Thyroid gland (tissue), 4 donors: Measurements from ENCODE around the gene C19orf25. TPM values are rescaled to one million over a fixed set of nuclear protein-coding genes. Genes with fewer than 3 reads are reported as not detected.
"Not testable (repeated sequence)": the region's sequence is repeated elsewhere in the genome, so short reads cannot be mapped to it uniquely, and the experiment has no call there.

Experiments
- DNase-seq, 2 donors: peaks; one replicate each; pipeline ENCODE4 v3.0.0-alpha.2; 2019
- H3K27ac ChIP-seq, 3 donors: fragments of 200-600 bp; sonication (generic); 1 replicate in 2 of 3; 2 replicates in 1 of 3; pipeline ENCODE4 v1.5.1; 2016 to 2019; ENCODE audit warnings: mild to moderate bottlenecking in 1 of 3, moderate library complexity in 1 of 3
- H3K27me3 ChIP-seq: fragments of 200-600 bp; sonication (generic); one replicate; pipeline ENCODE4 v1.5.1; 2019
- H3K36me3 ChIP-seq, 2 donors: fragments of 200-600 bp; sonication (generic); one replicate each; pipeline ENCODE4 v1.5.1; 2016 to 2019
- H3K4me1 ChIP-seq, 2 donors: fragments of 200-600 bp; sonication (generic); one replicate each; pipeline ENCODE4 v1.5.1; 2017 to 2019
- H3K4me3 ChIP-seq, 3 donors: fragments of 200-600 bp; sonication (generic); replicated peaks in 1 of 3; 1 replicate in 2 of 3; 2 replicates in 1 of 3; pipeline ENCODE4 v1.5.1; 2016; ENCODE audit warnings: mild to moderate bottlenecking in 1 of 3
- H3K9me3 ChIP-seq: fragments of 200-600 bp; sonication (generic); one replicate; pipeline ENCODE4 v1.5.1; 2017
- CTCF ChIP-seq, 6 experiments: fragments of 200-600 bp in 3 of 6; fragments of 450-650 bp in 3 of 6; sonication (generic) in 3 of 6; IDR thresholded peaks; one replicate each; pipeline ENCODE4 v1.5.1; 2016 to 2019; ENCODE audit warnings: antibody characterized with exemption in 6 of 6, mild to moderate bottlenecking in 2 of 6, inconsistent platforms in 1 of 6, moderate library complexity in 1 of 6
- POLR2A ChIP-seq, 2 donors: fragments of 450-650 bp; IDR thresholded peaks; one replicate each; pipeline ENCODE4 v1.6.1; 2017; ENCODE audit warnings: antibody characterized with exemption in 2 of 2, mild to moderate bottlenecking in 2 of 2, moderate library complexity in 1 of 2
- WGBS, 2 donors: methylation state at CpG; one replicate each; pipeline ENCODE4 v1.1.5; 2017; 5-methylcytosine and 5-hydroxymethylcytosine counted together
- intact Hi-C: fragments of 100-400 bp; cut with DNase I; formaldehyde crosslinking; loops from one replicate; pipeline ENCODE4 v1.15.1; 2023
- total RNA-seq, 4 donors: library from RNA; depleted of rRNA; stranded (reverse); fragments of >200 nt; gene quantifications; one replicate each; pipeline ENCODE4 v1.2.3, GENCODE V29; 2016

C19orf25 gene
- total RNA-seq, 4 donors from 2014 or later, result 47.0 to 64.9 (median 56.5) TPM

GRCh38 chr19:1503089-1503924, 24.3 kb upstream of the C19orf25 start:
- H3K9me3 ChIP-seq, result no peaks in the 10 kb centered on the region
- peaks cover 7 to 17% of the 10 kb centered on the region in 2 donors for H3K4me1 ChIP-seq
- no peak overlapping the region for H3K27ac ChIP-seq
- peak; percentile 24 to 31 for DNase-seq
- H3K36me3 ChIP-seq, result no peaks in the 10 kb centered on the region
- H3K4me3 ChIP-seq, result no peak overlapping the region
- intact Hi-C loops, result no loop called here
- peaks cover 11% of the 10 kb centered on the region for H3K27me3 ChIP-seq
- peak in 5 of 6 experiments; percentile 14 to 61 (median 45) for TF ChIP-seq CTCF (IDR thresholded peaks at IDR 0.05)
- TF ChIP-seq POLR2A (IDR thresholded peaks at IDR 0.05), result no peak
- 7% methylated on average over 34 of the region's 49 CpGs for WGBS, 2 donors

GRCh38 chr19:1502433-1503088, 23.5 kb upstream of the C19orf25 start:
- 55 to 57% methylated on average over 14 of the region's 14 CpGs for WGBS, 2 donors
- intact Hi-C loops, result no loop called here
- TF ChIP-seq POLR2A (IDR thresholded peaks at IDR 0.05) (no peak), CTCF (IDR thresholded peaks at IDR 0.05) (no peak)

GRCh38 chr19:1501200-1501595, 22.2 kb upstream of the C19orf25 start:
- DNase-seq, result no peak
- intact Hi-C loops, result no loop called here
- Histone ChIP-seq H3K27me3 (peaks cover 11% of the 10 kb centered on the region), H3K4me3 (no peak overlapping the region), H3K36me3 (no peaks in the 10 kb centered on the region), H3K27ac (no peak overlapping the region), H3K4me1 (peaks cover 7 to 9% of the 10 kb centered on the region in 2 donors), H3K9me3 (no peaks in the 10 kb centered on the region)
- WGBS, 2 donors, result 72 to 78% methylated on average over 9 of the region's 9 CpGs
- TF ChIP-seq POLR2A (IDR thresholded peaks at IDR 0.05) (no peak), CTCF (IDR thresholded peaks at IDR 0.05) (no peak)

More at GRCh38 chr19:1502433-1503088, 23.5 kb upstream of the C19orf25 start:
- H3K36me3 ChIP-seq, result no peaks in the 10 kb centered on the region
- peaks cover 7 to 12% of the 10 kb centered on the region in 2 donors for H3K4me1 ChIP-seq
- H3K4me3 ChIP-seq, result no peak overlapping the region
- H3K27me3 ChIP-seq, result peaks cover 11% of the 10 kb centered on the region
- no peak overlapping the region for H3K27ac ChIP-seq
- no peak for DNase-seq
- H3K9me3 ChIP-seq, result no peaks in the 10 kb centered on the region

- H3K27ac ChIP-seq, intact Hi-C loops, H3K4me1 ChIP-seq, DNase-seq, H3K4me3 ChIP-seq, H3K9me3 ChIP-seq, H3K36me3 ChIP-seq: not testable (repeated sequence)
- H3K27me3 ChIP-seq, result peaks cover 11% of the 10 kb centered on the region
- no CpG with 5 or more reads among the region's 34 CpGs for WGBS, 2 donors
Observed at GRCh38 chr19:1499231-1499630, 20.2 kb upstream of the C19orf25 start.

GRCh38 chr19:1497578-1498235, 18.7 kb upstream of the C19orf25 start:
- no peaks in the 10 kb centered on the region for H3K27me3 ChIP-seq
- WGBS, 2 donors, result 81 to 85% methylated on average over 9 to 15 of the region's 25 CpGs

More at GRCh38 chr19:1497578-1498235, 18.7 kb upstream of the C19orf25 start:
- Histone ChIP-seq H3K4me3 (no peak overlapping the region), H3K27ac (no peak overlapping the region), H3K9me3 (no peaks in the 10 kb centered on the region), H3K36me3 (no peaks in the 10 kb centered on the region), H3K4me1 (no peaks in the 10 kb centered on the region)
- no peak for DNase-seq
- intact Hi-C loops, result no loop called here
- no peak for TF ChIP-seq POLR2A (IDR thresholded peaks at IDR 0.05)
- TF ChIP-seq CTCF (IDR thresholded peaks at IDR 0.05), result no peak
